HFFc6 (cell line): ENCODE results near the gene TAL2. TPM values are rescaled to one million over a fixed set of nuclear protein-coding genes. Genes with fewer than 3 reads are reported as not detected.

Source experiments
- DNase-seq: peaks from one replicate; pipeline ENCODE4 v3.0.0-alpha.2; 2018
- H3K27ac Mint-ChIP-seq: 2 replicates; pipeline ENCODE4 v1.8.0; 2020; ENCODE audit warnings: mild to moderate bottlenecking, mixed read lengths
- H3K27me3 Mint-ChIP-seq: 2 replicates; pipeline ENCODE4 v1.8.0; 2021; ENCODE audit warnings: mild to moderate bottlenecking, moderate library complexity, mixed read lengths; ENCODE audit not compliant: insufficient read depth
- H3K36me3 Mint-ChIP-seq: 2 replicates; pipeline ENCODE4 v1.8.0; 2021; ENCODE audit warnings: low read depth, mixed read lengths
- H3K4me1 Mint-ChIP-seq: 2 replicates; pipeline ENCODE4 v1.8.0; 2020; ENCODE audit warnings: low read depth, mixed read lengths
- H3K4me3 Mint-ChIP-seq: 2 replicates; pipeline ENCODE4 v1.8.0; 2020; ENCODE audit warnings: mild to moderate bottlenecking, moderate library complexity, mixed read lengths
- H3K9me3 Mint-ChIP-seq: 2 replicates; pipeline ENCODE4 v1.8.0; 2020; ENCODE audit warnings: mild to moderate bottlenecking, mixed read lengths
- CTCF ChIP-seq: fragments of 200-600 bp; sonication (generic); IDR thresholded peaks from 2 replicates; pipeline ENCODE4 v1.5.0; 2021; ENCODE audit warnings: antibody characterized with exemption, mild to moderate bottlenecking
- total RNA-seq, 6 experiments: library from RNA; stranded (reverse); fragmentation: NEBNext Ultra II Directional; extraction: Animal tissue kit (Norgen Biotek cat#: 25700); gene quantifications; 2 replicates in 1 of 6; 3 replicates in 5 of 6; pipeline ENCODE4 v1.2.3, GENCODE V29; 2021

The TAL2 gene
- total RNA-seq, 6 experiments from 2014 or later, result not detected

- H3K27ac Mint-ChIP-seq, result no peak overlapping the region
- H3K4me1 Mint-ChIP-seq, result no peaks in the 10 kb centered on the region
- peaks cover 3% of the 10 kb centered on the region; the same call in 1 of the 2 replicates for H3K27me3 Mint-ChIP-seq
- TF ChIP-seq CTCF, result no peak
- H3K4me3 Mint-ChIP-seq, result no peak overlapping the region
- DNase-seq, result no peak
- no peaks in the 10 kb centered on the region for H3K36me3 Mint-ChIP-seq
- H3K9me3 Mint-ChIP-seq, result no peaks in the 10 kb centered on the region
Measured at GRCh38 chr9:105673850-105674387, 11.7 kb downstream of the TAL2 start.

- no peaks in the 10 kb centered on the region; the same call in none of the 2 replicates for H3K27me3 Mint-ChIP-seq
- no peak overlapping the region for H3K27ac Mint-ChIP-seq
- no peak for TF ChIP-seq CTCF
- no peaks in the 10 kb centered on the region for H3K9me3 Mint-ChIP-seq
- peaks cover 4% of the 10 kb centered on the region; the same call in 1 of the 2 replicates for H3K4me1 Mint-ChIP-seq
- H3K4me3 Mint-ChIP-seq, result no peak overlapping the region
- no peak for DNase-seq
- H3K36me3 Mint-ChIP-seq, result no peaks in the 10 kb centered on the region
Measured at GRCh38 chr9:105676351-105676923, 14.2 kb downstream of the TAL2 start.

- Mint-ChIP-seq H3K27me3 (no peaks in the 10 kb centered on the region; the same call in none of the 2 replicates), H3K4me3 (no peak overlapping the region), H3K9me3 (no peaks in the 10 kb centered on the region), H3K27ac (no peak overlapping the region), H3K4me1 (peaks cover 9% of the 10 kb centered on the region; the same call in 1 of the 2 replicates), H3K36me3 (no peaks in the 10 kb centered on the region)
- DNase-seq, result no peak
- TF ChIP-seq CTCF, result no peak
Measured at GRCh38 chr9:105678163-105678562, 15.9 kb downstream of the TAL2 start.

- Mint-ChIP-seq H3K4me1 (peaks cover 9% of the 10 kb centered on the region; the same call in 1 of the 2 replicates), H3K4me3 (no peak overlapping the region), H3K36me3 (no peaks in the 10 kb centered on the region), H3K27ac (no peak overlapping the region), H3K27me3 (no peaks in the 10 kb centered on the region; the same call in 1 of the 2 replicates), H3K9me3 (no peaks in the 10 kb centered on the region)
- DNase-seq, result no peak
- TF ChIP-seq CTCF, result no peak
Measured at GRCh38 chr9:105678781-105679180, 16.5 kb downstream of the TAL2 start.

- no peak overlapping the region for H3K4me3 Mint-ChIP-seq
- H3K4me1 Mint-ChIP-seq, result peaks cover 9% of the 10 kb centered on the region; the same call in 1 of the 2 replicates
- TF ChIP-seq CTCF, result no peak
- H3K9me3 Mint-ChIP-seq, result no peaks in the 10 kb centered on the region
- H3K27ac Mint-ChIP-seq, result no peak overlapping the region
- no peaks in the 10 kb centered on the region for H3K36me3 Mint-ChIP-seq
- no peak for DNase-seq
- H3K27me3 Mint-ChIP-seq, result no peaks in the 10 kb centered on the region; the same call in 1 of the 2 replicates
Measured at GRCh38 chr9:105679257-105680022, 17.2 kb downstream of the TAL2 start.
